ENCODE measurements around the gene EEPD1. TPM values are rescaled to one million over a fixed set of nuclear protein-coding genes. Genes with fewer than 3 reads are reported as not detected.
"Not testable (repeated sequence)": the region's sequence is repeated elsewhere in the genome, so short reads cannot be mapped to it uniquely, and the experiment has no call there.

EEPD1 gene
- total RNA-seq, 2 donors from 2014 or later: 4.0 to 6.8 TPM

DNA sequence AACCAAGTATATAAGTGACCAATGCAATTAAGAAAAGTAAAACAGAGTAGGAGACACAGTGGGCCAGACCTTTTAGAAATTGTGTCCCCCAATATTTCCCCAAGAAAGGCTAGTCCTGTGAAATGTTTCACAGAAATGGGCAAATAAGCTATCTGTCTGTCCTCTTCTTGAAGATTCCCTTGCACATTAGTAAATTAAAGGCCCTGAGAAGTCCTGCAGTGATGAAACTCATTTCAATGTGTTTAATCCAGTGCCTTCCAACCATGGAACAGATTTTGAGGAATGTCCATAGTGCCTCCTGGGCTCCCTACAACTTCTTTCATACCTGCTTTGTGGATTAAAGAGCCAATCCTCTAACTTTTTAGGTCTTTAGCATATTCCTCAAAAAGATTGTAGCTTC lies 11.2 kb upstream of the EEPD1 start:
- Histone ChIP-seq H3K9me3 (no peaks in the 10 kb centered on the region), H3K4me3 (no peak overlapping the region), H3K36me3 (no peaks in the 10 kb centered on the region), H3K27ac (no peak overlapping the region), H3K27me3 (no peaks in the 10 kb centered on the region), H3K4me1 (peaks cover 0 to 8% of the 10 kb centered on the region in 2 donors)
- TF ChIP-seq, protein P1, sequence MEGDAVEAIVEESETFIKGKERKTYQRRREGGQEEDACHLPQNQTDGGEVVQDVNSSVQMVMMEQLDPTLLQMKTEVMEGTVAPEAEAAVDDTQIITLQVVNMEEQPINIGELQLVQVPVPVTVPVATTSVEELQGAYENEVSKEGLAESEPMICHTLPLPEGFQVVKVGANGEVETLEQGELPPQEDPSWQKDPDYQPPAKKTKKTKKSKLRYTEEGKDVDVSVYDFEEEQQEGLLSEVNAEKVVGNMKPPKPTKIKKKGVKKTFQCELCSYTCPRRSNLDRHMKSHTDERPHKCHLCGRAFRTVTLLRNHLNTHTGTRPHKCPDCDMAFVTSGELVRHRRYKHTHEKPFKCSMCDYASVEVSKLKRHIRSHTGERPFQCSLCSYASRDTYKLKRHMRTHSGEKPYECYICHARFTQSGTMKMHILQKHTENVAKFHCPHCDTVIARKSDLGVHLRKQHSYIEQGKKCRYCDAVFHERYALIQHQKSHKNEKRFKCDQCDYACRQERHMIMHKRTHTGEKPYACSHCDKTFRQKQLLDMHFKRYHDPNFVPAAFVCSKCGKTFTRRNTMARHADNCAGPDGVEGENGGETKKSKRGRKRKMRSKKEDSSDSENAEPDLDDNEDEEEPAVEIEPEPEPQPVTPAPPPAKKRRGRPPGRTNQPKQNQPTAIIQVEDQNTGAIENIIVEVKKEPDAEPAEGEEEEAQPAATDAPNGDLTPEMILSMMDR (IDR thresholded peaks at IDR 0.05): no peak
- no peak for DNase-seq (ENCODE audit: low spot score)

GRCh38 chr7:36144189-36144588 lies 8.9 kb upstream of the EEPD1 start:
- no peaks in the 10 kb centered on the region for H3K36me3 ChIP-seq
- no peak overlapping the region for H3K4me3 ChIP-seq
- H3K27me3 ChIP-seq: no peaks in the 10 kb centered on the region
- DNase-seq (ENCODE audit: low spot score): no peak
- H3K9me3 ChIP-seq: peaks cover 0 to 6% of the 10 kb centered on the region in 2 donors
- H3K4me1 ChIP-seq: no peaks in the 10 kb centered on the region
- TF ChIP-seq, protein P1 (IDR thresholded peaks at IDR 0.05): no peak
- H3K27ac ChIP-seq: no peak overlapping the region

- Histone ChIP-seq H3K4me1 (no peaks in the 10 kb centered on the region), H3K36me3 (no peaks in the 10 kb centered on the region), H3K27ac (no peak overlapping the region), H3K9me3 (peaks cover 0 to 6% of the 10 kb centered on the region in 2 donors), H3K4me3 (no peak overlapping the region), H3K27me3 (no peaks in the 10 kb centered on the region)
- no peak for DNase-seq (ENCODE audit: low spot score)
- TF ChIP-seq, protein P1 (IDR thresholded peaks at IDR 0.05): no peak
Measured at GRCh38 chr7:36145686-36146085, 7.4 kb upstream of the EEPD1 start.

GRCh38 chr7:36147361-36147760 lies 5.7 kb upstream of the EEPD1 start:
- H3K27ac ChIP-seq: no peak overlapping the region
- no peaks in the 10 kb centered on the region for H3K36me3 ChIP-seq
- TF ChIP-seq, protein P1 (IDR thresholded peaks at IDR 0.05): no peak
- H3K4me3 ChIP-seq: no peak overlapping the region
- DNase-seq (ENCODE audit: low spot score): no peak
- peaks cover 0 to 5% of the 10 kb centered on the region in 2 donors for H3K4me1 ChIP-seq
- H3K27me3 ChIP-seq: no peaks in the 10 kb centered on the region
- peaks cover 0 to 6% of the 10 kb centered on the region in 2 donors for H3K9me3 ChIP-seq

DNA sequence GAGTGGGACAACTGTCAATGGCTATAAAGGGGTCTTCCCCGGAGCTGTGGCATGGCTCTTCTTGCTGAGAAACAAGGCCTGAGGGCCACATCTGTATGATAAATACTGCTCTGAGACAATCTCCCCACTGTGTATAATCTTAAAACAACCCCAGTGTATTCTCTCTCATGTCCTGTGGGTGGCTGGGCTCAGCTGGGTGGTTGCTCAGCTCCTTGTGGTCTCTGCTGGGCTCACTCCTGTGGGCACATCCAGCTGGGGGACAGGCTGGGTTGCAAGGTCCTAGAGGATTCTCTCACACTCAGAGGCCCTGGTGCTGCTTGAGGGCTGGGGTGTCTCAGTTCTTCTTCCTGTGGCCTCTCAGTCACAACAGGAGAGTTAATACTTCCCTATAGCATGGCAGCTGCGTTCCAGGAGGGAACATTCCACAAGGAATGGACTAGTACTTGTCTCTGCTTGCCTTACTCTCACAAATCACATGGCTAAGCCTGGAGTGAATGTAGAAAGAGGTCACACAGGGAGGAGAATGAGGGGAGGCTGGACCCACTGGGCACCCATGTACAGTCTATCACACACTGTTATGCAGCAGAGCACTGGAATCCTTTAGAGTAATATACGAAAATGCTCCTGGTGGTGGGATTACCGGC lies 4.5 kb upstream of the EEPD1 start:
- no peaks in the 10 kb centered on the region for H3K27me3 ChIP-seq
- H3K36me3 ChIP-seq: no peaks in the 10 kb centered on the region
- no peak overlapping the region for H3K4me3 ChIP-seq
- no peak for DNase-seq (ENCODE audit: low spot score)
- TF ChIP-seq, protein P1 (IDR thresholded peaks at IDR 0.05): no peak
- peaks cover 0 to 6% of the 10 kb centered on the region in 2 donors for H3K9me3 ChIP-seq
- H3K27ac ChIP-seq: no peak overlapping the region
- peaks cover 0 to 7% of the 10 kb centered on the region in 2 donors for H3K4me1 ChIP-seq

- H3K36me3 ChIP-seq, H3K27ac ChIP-seq, H3K4me3 ChIP-seq: not testable (repeated sequence)
Measured at GRCh38 chr7:36149240-36149639, 3.8 kb upstream of the EEPD1 start.

More at GRCh38 chr7:36149240-36149639, 3.8 kb upstream of the EEPD1 start:
- peaks cover 0 to 14% of the 10 kb centered on the region in 2 donors for H3K4me1 ChIP-seq
- DNase-seq (ENCODE audit: low spot score); H3K9me3 ChIP-seq; H3K27me3 ChIP-seq: not testable (repeated sequence)

All from right atrium auricular region (tissue), 2 donors.